PC-9 (cell line): ENCODE measurements around the gene HSBP1L1.

ENCODE experiments used
- EZH2 ChIP-seq: fragments of 200-600 bp; sonication (generic); IDR thresholded peaks from 2 replicates; pipeline ENCODE4 v1.8.0; 2017; ENCODE audit warnings: antibody characterized with exemption, low read depth
- TF ChIP-seq, protein P1 (sequence below): fragments of 200-600 bp; sonication (generic); conservative IDR thresholded peaks from 2 replicates; pipeline ENCODE4 v1.6.1; 2017; ENCODE audit warnings: mixed run types, antibody characterized with exemption, mild to moderate bottlenecking, moderate library complexity

DNA sequence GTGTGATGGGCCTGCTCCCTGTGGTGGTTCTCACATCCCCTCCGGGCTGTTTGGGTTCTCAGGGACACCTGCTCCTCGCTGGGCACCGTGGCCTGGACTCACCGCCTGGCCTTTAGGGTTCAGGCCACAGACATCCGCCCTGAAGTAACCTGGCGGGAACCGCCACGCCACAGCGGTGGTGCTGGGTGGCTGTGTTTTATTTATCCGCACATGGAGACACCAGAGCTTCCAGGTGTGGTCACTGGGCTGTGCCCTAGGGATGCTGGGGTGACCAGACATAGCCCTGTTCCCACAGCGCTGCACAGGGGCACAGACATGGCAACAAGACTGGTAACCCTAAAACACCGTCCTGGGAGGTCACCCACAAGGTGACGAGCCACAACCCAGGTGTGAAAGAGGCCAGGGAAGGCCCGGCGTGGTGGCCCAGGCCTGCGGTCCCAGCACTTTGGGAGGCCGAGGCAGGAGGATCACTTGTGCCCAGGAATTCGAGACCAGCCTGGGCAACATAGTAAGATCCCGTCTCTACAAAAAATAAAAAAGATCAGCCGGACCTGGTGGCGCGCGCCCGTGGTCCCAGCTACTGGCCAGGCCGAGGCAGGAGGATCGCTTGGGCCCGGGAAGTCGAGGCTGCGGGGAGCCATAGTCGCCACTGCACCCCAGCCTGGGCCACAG is 649 bp upstream of the HSBP1L1 start:
- TF ChIP-seq, protein P1, sequence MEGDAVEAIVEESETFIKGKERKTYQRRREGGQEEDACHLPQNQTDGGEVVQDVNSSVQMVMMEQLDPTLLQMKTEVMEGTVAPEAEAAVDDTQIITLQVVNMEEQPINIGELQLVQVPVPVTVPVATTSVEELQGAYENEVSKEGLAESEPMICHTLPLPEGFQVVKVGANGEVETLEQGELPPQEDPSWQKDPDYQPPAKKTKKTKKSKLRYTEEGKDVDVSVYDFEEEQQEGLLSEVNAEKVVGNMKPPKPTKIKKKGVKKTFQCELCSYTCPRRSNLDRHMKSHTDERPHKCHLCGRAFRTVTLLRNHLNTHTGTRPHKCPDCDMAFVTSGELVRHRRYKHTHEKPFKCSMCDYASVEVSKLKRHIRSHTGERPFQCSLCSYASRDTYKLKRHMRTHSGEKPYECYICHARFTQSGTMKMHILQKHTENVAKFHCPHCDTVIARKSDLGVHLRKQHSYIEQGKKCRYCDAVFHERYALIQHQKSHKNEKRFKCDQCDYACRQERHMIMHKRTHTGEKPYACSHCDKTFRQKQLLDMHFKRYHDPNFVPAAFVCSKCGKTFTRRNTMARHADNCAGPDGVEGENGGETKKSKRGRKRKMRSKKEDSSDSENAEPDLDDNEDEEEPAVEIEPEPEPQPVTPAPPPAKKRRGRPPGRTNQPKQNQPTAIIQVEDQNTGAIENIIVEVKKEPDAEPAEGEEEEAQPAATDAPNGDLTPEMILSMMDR = no peak
- TF ChIP-seq EZH2 = no peak
